HCT116 (cell line): ENCODE measurements around the gene WDR76.

ENCODE experiments used
- CBX3 ChIP-seq: IDR thresholded peaks from 2 replicates; pipeline ENCODE4 v1.6.1; 2012; ENCODE audit warnings: low read depth
- CEBPB ChIP-seq: IDR thresholded peaks from 2 replicates; pipeline ENCODE4 v1.6.1; 2012; ENCODE audit warnings: low read depth
- CTCF ChIP-seq, 3 experiments: fragments of 200-600 bp in 1 of 3; sonication (generic) in 1 of 3; IDR thresholded peaks in 2 of 3; conservative IDR thresholded peaks in 1 of 3; 2 replicates each; pipeline ENCODE4 v1.5.1; 2012 to 2017; ENCODE audit warnings: low read depth in 2 of 3, low read length in 2 of 3, antibody characterized with exemption in 1 of 3, borderline replicate concordance in 1 of 3, control low read depth in 1 of 3, mild to moderate bottlenecking in 1 of 3, mixed read lengths in 1 of 3, mixed run types in 1 of 3, moderate library complexity in 1 of 3; ENCODE audit not compliant: insufficient read depth in 1 of 3
- EZH2 ChIP-seq: fragments of 200-600 bp; sonication (generic); IDR thresholded peaks from 2 replicates; pipeline ENCODE4 v1.6.1; 2017; ENCODE audit warnings: antibody characterized with exemption, mixed run types
- EZH2phosphoT487 ChIP-seq: fragments of 200-600 bp; IDR thresholded peaks from 2 replicates; pipeline ENCODE4 v1.6.1; 2018; ENCODE audit warnings: antibody characterized with exemption, borderline replicate concordance
- POLR2A ChIP-seq: IDR thresholded peaks from 2 replicates; pipeline ENCODE4 v1.7.0; 2011; ENCODE audit warnings: borderline replicate concordance; ENCODE audit not compliant: insufficient read depth, insufficient read length; ENCODE audit errors: extremely low read depth
- POLR2AphosphoS5 ChIP-seq: IDR thresholded peaks from 2 replicates; pipeline ENCODE4 v1.6.1; 2011; ENCODE audit warnings: mild to moderate bottlenecking, low read depth, low read length, moderate library complexity
- RAD21 ChIP-seq: IDR thresholded peaks from 2 replicates; pipeline ENCODE4 v1.6.1; 2012; ENCODE audit warnings: low read depth, mild to moderate bottlenecking
- REST ChIP-seq: IDR thresholded peaks from 2 replicates; pipeline ENCODE4 v1.6.1; 2012; ENCODE audit warnings: low read depth
- SP1 ChIP-seq: IDR thresholded peaks from 2 replicates; pipeline ENCODE4 v1.6.1; 2012; ENCODE audit warnings: low read depth
- YY1 ChIP-seq: IDR thresholded peaks from 2 replicates; pipeline ENCODE4 v1.6.1; 2011; ENCODE audit warnings: low read length, low read depth, moderate library complexity, mild to moderate bottlenecking; ENCODE audit not compliant: insufficient replicate concordance; ENCODE audit errors: extremely low read depth
- ZBTB33 ChIP-seq: IDR thresholded peaks from 2 replicates; pipeline ENCODE4 v1.6.1; 2011; ENCODE audit warnings: mild to moderate bottlenecking, low read length, moderate library complexity; ENCODE audit not compliant: insufficient replicate concordance; ENCODE audit errors: extremely low read depth
- ZNF274 ChIP-seq: fragments of 200-500 bp; sonication (Bioruptor generic); IDR thresholded peaks from 2 replicates; pipeline ENCODE4 v1.6.1; 2014; ENCODE audit warnings: mild to moderate bottlenecking, low read depth, low read length, inconsistent platforms

DNA sequence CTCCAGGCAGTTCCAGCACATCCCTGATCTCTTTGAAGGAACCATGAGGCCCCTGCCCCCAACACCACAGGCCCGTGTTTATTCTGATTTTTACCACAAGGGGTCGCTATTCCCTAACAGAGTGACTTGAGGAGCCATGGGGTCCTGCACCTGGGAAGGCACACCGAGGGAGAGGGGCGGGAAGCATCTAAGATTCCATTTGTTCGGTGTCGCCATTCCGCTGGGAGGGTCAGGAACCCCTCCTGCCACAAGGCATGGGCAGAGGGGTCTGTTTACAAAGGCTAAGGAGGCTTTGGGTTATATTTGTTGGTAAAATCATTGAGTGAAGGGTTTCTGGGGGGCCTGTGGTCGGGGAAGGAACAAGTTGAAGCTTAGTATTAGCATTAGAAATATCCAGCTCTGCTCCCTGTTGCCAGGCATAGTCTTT lies 77.1 kb downstream of the WDR76 start:
- no peak for TF ChIP-seq REST
- TF ChIP-seq CTCF (IDR thresholded peaks at IDR 0.05 in 2 of 3, conservative IDR thresholded peaks at IDR 0.05 in 1 of 3; ENCODE audit: borderline replicate concordance in 1 of 3, insufficient read depth in 1 of 3, low read depth in 2 of 3, low read length in 2 of 3) = peak; percentile 76 to 94 (median 82)
- no peak for TF ChIP-seq ZBTB33
- TF ChIP-seq SP1 = no peak
- peak; percentile 95 for TF ChIP-seq RAD21
- no peak for TF ChIP-seq POLR2AphosphoS5
- TF ChIP-seq POLR2A = no peak
- no peak for TF ChIP-seq ZNF274
- TF ChIP-seq CEBPB = no peak
- TF ChIP-seq YY1 = no peak
- TF ChIP-seq EZH2 = no peak
- TF ChIP-seq EZH2phosphoT487 = no peak
- no peak for TF ChIP-seq CBX3
